ENCODE data around the gene MRPL24.
A peak's percentile ranks its signal among the peaks of the same experiment; 100 is the strongest.

MRPL24 gene

DNA sequence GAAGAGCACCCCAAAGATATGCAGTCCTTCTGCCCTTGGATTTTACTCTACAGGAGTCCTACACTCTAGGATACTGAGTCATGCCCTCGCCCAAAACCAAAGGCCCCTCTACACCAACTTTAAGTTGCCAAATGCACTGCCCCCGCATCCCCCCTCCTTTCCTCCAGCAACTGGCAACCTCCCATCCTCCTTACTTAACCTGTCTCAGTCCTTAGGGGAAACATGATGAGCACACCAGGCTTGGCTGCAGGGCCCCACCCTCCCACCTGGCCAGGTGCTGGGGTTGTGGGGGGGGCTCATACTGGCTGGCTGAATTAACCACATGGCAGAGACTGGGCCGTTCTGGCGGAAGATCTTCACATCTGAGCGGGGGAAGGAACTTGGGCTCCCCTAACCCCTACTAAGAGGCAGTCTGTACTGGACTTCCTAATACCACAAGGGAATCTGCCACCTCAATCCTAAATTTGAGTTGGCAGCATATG, 9.3 kb upstream of the MRPL24 start:
- H3K4me3 ChIP-seq (ENCODE audit: low read depth, low read length) = peak overlapping the region; percentile 98
- TF ChIP-seq, protein P1, sequence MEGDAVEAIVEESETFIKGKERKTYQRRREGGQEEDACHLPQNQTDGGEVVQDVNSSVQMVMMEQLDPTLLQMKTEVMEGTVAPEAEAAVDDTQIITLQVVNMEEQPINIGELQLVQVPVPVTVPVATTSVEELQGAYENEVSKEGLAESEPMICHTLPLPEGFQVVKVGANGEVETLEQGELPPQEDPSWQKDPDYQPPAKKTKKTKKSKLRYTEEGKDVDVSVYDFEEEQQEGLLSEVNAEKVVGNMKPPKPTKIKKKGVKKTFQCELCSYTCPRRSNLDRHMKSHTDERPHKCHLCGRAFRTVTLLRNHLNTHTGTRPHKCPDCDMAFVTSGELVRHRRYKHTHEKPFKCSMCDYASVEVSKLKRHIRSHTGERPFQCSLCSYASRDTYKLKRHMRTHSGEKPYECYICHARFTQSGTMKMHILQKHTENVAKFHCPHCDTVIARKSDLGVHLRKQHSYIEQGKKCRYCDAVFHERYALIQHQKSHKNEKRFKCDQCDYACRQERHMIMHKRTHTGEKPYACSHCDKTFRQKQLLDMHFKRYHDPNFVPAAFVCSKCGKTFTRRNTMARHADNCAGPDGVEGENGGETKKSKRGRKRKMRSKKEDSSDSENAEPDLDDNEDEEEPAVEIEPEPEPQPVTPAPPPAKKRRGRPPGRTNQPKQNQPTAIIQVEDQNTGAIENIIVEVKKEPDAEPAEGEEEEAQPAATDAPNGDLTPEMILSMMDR (IDR thresholded peaks at IDR 0.05; ENCODE audit: low read depth, low read length) = no peak
- H3K27me3 ChIP-seq = no peaks in the 10 kb centered on the region
- DNase-seq = no peak
- peaks cover 22% of the 10 kb centered on the region for H3K36me3 ChIP-seq
- peaks cover 27% of the 10 kb centered on the region for H3K4me1 ChIP-seq
- H3K9me3 ChIP-seq = no peaks in the 10 kb centered on the region

DNA sequence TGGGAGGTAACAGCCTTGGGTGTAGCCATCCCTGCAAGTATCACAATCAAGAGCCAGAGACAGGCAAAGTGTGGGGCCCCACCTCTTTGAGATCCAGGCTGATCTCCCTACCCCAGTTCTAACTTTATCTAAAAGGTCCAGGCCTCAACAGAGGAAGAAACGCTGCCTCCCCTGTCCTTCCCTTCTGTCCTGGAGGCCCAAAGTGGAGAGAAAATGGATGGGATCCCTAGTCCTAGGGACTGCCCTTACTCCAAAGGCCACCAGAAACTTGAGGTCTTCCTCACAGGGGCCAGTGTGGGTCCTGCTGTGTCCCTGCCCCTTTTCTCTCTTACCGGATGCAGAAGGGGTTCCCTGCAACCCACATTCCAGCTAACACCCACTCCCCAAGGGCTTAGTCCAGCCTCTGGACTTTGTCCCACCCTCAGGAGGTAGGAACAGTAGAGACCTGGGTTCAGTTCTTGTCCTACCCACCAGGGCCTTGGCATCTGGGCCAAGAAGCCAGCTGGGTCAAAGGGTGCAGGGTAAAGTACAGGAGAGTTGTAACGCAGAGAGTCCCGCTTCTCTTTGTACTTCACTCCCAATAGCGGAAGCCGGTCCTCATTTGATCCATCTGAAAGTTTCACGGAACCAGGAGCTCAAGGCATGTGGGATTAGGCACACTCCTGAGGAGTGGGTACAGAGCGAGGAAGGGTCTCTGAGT, 8.7 kb upstream of the MRPL24 start:
- Histone ChIP-seq H3K9me3 (no peaks in the 10 kb centered on the region), H3K4me3 (ENCODE audit: low read depth, low read length) (peak overlapping the region; percentile 98), H3K36me3 (peaks cover 28% of the 10 kb centered on the region), H3K27me3 (no peaks in the 10 kb centered on the region), H3K4me1 (peaks cover 27% of the 10 kb centered on the region)
- DNase-seq = no peak
- TF ChIP-seq, protein P1 (IDR thresholded peaks at IDR 0.05; ENCODE audit: low read depth, low read length) = no peak

DNA sequence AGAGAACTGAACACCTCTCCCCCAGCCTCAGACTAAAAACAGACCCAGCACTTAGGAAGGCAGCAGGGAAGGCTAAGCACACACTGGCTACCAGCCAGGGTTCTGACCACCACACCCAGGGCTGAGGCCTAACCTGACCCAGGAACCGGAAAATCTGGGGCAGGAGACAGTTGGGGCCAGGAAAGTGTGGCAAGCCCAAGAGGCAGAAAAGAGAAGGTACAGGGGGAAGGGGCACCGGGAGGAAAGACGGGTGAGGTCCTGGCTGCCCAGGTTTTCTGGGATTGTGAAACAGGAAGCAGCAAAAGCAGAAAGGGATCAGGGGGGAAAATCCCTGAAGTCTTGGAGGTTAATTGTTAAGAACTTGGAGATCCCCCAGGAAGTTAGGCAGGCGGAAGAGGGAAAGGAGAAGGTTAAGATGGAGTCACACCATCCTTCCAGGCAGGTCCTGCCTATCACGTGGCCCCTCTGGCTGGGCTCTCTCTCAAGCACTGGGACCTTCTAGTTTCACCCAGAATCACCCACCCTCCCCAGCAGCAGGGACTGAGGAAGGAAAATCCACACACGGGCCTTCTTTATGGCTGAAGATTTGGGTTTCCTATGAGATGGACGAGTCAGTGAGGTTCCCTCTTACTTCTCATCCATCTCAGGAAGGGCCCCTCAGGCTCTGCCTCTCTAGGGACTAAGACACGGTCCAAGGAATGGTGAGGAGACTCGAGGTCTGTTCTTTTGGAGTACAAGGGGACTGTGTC, 8.0 kb upstream of the MRPL24 start:
- TF ChIP-seq, protein P1 (IDR thresholded peaks at IDR 0.05; ENCODE audit: low read depth, low read length) = no peak
- peaks cover 32% of the 10 kb centered on the region for H3K36me3 ChIP-seq
- DNase-seq = no peak

DNA sequence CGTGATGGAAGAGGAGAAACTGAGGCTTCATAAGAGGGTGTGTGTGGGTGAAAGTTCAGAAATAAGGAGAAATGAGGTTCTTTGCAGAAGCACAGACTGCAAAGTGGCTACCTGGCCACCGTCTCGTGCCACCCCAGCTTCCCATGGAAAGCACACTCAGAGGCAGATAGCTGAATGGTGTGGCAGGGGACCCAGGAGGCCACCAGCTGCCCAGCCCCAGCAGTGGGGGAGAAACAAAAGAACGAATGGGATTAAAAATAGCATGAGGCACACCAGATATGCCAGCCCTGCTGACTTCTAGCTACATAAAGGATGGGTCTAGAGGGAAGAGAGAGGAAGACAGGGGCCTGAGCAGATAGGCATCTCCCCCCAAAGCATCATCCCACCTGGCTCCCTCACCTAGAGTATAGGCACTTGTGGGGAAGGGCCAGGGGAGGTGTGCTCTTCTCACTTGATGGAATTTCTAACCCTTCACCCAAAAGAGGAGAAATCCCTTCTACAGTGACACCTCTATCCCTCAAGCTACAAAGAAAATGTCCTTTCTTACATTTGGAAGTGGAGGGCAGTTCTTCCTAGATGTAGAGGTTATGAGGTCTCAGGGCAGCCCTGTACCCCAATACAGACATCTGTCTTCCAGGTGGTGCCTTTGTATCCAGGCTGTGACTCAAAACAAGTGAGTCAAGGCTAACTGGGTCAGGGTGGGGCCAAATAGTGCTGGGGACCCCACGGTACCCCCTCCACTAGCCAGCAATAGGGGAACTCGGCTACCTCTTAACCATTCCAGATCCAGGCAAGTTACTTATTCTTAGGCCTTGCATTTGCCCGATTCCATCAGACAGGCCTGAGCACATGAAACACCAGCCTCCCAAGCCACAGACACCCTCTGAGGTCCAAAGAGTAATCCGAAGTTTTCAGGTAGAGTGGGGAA, 7.1 kb upstream of the MRPL24 start:
- Histone ChIP-seq H3K4me1 (peaks cover 27% of the 10 kb centered on the region), H3K9me3 (no peaks in the 10 kb centered on the region), H3K36me3 (peaks cover 40% of the 10 kb centered on the region), H3K27me3 (no peaks in the 10 kb centered on the region), H3K4me3 (ENCODE audit: low read depth, low read length) (peak overlapping the region; percentile 98)
- DNase-seq = no peak
- TF ChIP-seq, protein P1 (IDR thresholded peaks at IDR 0.05; ENCODE audit: low read depth, low read length) = no peak

More for the DNA sequence above, 8.0 kb upstream of the MRPL24 start:
- peaks cover 27% of the 10 kb centered on the region for H3K4me1 ChIP-seq
- no peaks in the 10 kb centered on the region for H3K27me3 ChIP-seq
- no peaks in the 10 kb centered on the region for H3K9me3 ChIP-seq
- peak overlapping the region; percentile 98 for H3K4me3 ChIP-seq (ENCODE audit: low read depth, low read length)

DNA sequence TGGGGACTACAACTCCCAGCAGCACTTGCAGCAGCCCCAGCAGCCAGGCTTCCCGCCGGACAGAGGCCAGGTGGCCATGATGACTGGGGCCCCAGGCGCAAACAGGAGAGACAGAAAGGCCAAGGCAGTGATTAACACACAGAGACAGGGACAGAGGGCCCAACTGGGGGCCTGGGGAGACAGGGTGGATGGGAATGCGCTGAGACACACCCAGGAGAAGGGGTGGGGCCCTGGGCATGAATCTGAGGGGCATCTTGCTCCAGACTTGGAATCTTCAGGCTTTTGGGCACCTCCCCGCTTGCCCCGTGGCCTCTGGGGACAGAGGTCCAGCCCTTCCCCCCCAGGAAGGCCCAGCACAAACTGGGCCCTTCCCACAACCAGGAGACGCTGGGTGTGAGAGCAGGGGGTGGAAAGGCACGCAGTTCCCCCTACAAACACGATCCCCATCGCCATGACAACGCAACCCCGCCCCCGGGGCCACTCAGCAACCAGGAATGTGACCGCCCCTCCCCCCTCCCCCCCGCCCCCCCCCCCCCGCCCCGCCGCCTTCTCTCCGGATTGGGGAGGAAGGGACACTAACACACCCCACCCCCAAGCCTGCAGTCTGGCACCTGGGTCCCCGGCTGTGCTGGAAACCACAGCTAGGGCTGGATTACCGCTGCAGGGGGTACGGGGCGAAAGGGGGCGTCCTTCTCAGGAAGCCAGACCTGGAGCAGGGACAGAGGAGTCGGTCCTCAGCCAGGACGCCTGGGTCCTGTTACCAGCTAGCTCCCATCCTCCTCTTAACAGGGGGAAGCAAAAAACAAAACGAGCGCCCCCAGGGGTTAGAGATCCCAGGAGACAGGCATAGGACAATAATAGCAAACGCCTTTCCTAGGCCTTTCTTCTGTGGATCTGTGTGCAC, 6.1 kb upstream of the MRPL24 start:
- H3K4me1 ChIP-seq = peaks cover 27% of the 10 kb centered on the region
- peak; percentile 91 for DNase-seq
- peak overlapping the region; percentile 98 for H3K4me3 ChIP-seq (ENCODE audit: low read depth, low read length)
- H3K36me3 ChIP-seq = peaks cover 43% of the 10 kb centered on the region
- no peaks in the 10 kb centered on the region for H3K9me3 ChIP-seq
- TF ChIP-seq, protein P1 (IDR thresholded peaks at IDR 0.05; ENCODE audit: low read depth, low read length) = peak; percentile 49
- H3K27me3 ChIP-seq = no peaks in the 10 kb centered on the region
